ENCODE results near the gene NHS.
"Not testable (repeated sequence)": the region's sequence is repeated elsewhere in the genome, so short reads cannot be mapped to it uniquely, and the experiment has no call there.

The NHS gene

DNA sequence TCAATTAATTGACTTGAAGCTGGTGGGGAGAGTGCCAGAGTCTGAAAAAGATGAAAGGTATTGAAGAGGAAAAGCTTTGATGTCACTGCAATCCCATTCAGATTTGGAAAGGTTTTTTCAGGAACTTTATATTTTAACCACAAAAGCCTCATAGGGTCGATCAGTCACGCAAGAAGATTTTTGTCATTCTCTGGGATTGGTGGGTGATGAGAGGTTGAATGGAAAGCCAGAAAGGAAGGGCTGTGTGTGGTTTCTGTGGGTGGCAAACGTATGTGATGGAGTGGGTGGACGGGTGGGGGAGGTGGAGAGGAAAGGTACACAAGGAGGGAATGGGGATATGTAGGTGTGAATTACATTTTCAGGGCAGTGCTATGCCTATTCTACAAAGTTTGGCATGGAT lies 188.5 kb downstream of the NHS start:
- Histone ChIP-seq H3K27me3 (no peaks in the 10 kb centered on the region), H3K4me3 (ENCODE audit: low read depth, low read length) (no peak overlapping the region), H3K36me3 (no peaks in the 10 kb centered on the region), H3K4me1 (no peaks in the 10 kb centered on the region), H3K9me3 (no peaks in the 10 kb centered on the region)
- TF ChIP-seq, protein P1, sequence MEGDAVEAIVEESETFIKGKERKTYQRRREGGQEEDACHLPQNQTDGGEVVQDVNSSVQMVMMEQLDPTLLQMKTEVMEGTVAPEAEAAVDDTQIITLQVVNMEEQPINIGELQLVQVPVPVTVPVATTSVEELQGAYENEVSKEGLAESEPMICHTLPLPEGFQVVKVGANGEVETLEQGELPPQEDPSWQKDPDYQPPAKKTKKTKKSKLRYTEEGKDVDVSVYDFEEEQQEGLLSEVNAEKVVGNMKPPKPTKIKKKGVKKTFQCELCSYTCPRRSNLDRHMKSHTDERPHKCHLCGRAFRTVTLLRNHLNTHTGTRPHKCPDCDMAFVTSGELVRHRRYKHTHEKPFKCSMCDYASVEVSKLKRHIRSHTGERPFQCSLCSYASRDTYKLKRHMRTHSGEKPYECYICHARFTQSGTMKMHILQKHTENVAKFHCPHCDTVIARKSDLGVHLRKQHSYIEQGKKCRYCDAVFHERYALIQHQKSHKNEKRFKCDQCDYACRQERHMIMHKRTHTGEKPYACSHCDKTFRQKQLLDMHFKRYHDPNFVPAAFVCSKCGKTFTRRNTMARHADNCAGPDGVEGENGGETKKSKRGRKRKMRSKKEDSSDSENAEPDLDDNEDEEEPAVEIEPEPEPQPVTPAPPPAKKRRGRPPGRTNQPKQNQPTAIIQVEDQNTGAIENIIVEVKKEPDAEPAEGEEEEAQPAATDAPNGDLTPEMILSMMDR (IDR thresholded peaks at IDR 0.05; ENCODE audit: low read depth, low read length): no peak
- DNase-seq: no peak

DNA sequence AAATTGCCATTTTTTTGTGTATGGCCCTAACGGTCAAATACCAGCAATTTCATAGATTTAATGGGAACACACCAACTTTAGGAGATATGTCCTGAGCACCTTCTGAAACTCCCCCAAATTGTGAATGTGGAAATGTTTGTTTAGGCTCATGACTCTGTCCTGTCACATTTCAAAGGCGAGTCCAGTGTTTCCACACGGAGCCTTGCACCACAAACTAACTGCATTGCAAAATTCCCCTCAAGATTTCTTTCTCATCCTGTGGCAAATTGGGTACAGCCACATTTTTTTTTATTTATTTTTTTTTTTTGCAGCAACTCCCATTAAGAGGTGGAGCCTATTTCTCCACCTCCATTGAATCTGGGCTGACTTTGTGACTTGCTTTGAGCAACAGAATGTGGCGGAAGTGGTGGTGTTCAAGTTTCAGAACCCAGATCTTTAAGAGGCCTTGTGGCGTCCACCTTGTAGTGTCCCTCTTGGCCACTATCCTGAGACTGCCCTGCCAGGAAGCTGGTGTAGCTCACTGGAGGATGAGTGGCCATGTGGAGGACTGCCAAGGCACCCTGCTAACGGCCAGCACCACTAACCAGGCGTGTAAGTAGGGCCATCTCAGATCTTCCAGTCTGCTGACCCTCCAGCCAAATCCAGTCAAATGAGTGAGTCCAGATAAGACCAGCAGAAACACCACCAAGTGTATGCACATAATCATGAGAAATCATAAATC lies 189.8 kb downstream of the NHS start:
- no peaks in the 10 kb centered on the region for H3K4me1 ChIP-seq
- no peak overlapping the region for H3K4me3 ChIP-seq (ENCODE audit: low read depth, low read length)
- no peaks in the 10 kb centered on the region for H3K36me3 ChIP-seq
- TF ChIP-seq, protein P1 (IDR thresholded peaks at IDR 0.05; ENCODE audit: low read depth, low read length): no peak
- H3K27me3 ChIP-seq: no peaks in the 10 kb centered on the region
- DNase-seq: no peak
- no peaks in the 10 kb centered on the region for H3K9me3 ChIP-seq

DNA sequence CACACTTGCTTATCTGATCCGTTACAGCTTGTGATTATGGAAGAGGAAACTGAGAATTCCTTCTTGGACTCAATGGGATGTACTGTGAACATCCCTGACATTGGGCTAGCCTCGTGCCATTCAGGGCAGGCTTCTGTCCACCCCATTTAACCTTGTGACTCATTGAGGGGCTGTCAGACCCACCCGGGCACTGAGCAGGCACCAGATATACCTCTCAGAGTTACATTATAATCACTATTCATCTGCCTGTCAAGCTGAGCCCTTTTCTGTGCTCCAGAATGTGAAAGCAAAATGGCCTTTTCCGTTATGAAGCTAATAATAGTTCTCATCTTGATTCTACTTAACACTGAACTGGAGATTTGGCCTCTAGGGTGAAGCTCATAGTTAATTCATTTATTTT lies 191.7 kb downstream of the NHS start:
- no peaks in the 10 kb centered on the region for H3K9me3 ChIP-seq
- no peaks in the 10 kb centered on the region for H3K4me1 ChIP-seq
- no peak overlapping the region for H3K4me3 ChIP-seq (ENCODE audit: low read depth, low read length)
- H3K36me3 ChIP-seq: no peaks in the 10 kb centered on the region
- no peak for DNase-seq
- TF ChIP-seq, protein P1 (IDR thresholded peaks at IDR 0.05; ENCODE audit: low read depth, low read length): no peak
- H3K27me3 ChIP-seq: no peaks in the 10 kb centered on the region

DNA sequence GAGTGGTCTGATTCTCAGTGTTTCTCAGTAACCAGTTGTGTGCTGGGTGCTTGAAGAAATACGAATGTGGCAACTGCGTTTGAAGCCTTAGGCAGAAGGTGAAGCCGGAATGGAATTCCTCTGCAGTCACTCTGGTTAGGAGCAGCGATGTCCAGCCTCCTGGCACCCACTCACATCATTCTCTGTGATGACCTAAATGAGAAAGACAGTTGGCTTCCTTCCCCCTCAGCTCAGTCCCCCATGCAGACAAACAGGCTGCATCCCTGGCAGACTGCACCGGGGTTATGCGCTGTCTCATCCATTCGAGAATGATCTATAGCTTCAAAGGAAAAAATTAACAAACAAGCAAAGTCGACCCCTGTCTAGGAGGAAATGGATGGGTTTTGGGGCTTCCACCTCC lies 192.2 kb downstream of the NHS start:
- H3K27me3 ChIP-seq: no peaks in the 10 kb centered on the region
- no peak for DNase-seq
- H3K36me3 ChIP-seq: no peaks in the 10 kb centered on the region
- no peaks in the 10 kb centered on the region for H3K9me3 ChIP-seq
- H3K4me3 ChIP-seq (ENCODE audit: low read depth, low read length): no peak overlapping the region
- no peaks in the 10 kb centered on the region for H3K4me1 ChIP-seq
- TF ChIP-seq, protein P1 (IDR thresholded peaks at IDR 0.05; ENCODE audit: low read depth, low read length): no peak

DNA sequence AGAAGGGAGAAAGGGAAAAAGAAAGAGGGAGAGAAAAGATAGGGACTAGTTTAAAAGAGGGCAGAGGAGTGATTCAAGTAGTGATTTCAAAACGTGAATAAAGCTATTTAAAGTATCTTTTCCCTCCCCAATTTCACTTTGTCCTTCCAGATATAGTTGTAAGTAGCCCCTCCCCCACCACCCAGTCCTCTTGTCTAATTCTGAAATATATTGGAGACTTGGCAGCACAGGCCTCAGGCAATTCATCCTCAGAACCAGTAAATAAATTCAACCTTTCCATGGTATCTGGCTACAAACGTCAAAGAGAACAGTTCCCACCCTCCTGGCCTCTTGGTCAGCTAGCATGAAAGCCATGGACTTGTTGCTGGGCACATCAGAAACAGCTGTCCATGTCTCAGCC lies 192.8 kb downstream of the NHS start:
- TF ChIP-seq, protein P1 (IDR thresholded peaks at IDR 0.05; ENCODE audit: low read depth, low read length): no peak
- DNase-seq: no peak
- Histone ChIP-seq H3K4me1 (no peaks in the 10 kb centered on the region), H3K27me3 (no peaks in the 10 kb centered on the region), H3K36me3 (no peaks in the 10 kb centered on the region), H3K9me3 (no peaks in the 10 kb centered on the region), H3K4me3 (ENCODE audit: low read depth, low read length) (no peak overlapping the region)

DNA sequence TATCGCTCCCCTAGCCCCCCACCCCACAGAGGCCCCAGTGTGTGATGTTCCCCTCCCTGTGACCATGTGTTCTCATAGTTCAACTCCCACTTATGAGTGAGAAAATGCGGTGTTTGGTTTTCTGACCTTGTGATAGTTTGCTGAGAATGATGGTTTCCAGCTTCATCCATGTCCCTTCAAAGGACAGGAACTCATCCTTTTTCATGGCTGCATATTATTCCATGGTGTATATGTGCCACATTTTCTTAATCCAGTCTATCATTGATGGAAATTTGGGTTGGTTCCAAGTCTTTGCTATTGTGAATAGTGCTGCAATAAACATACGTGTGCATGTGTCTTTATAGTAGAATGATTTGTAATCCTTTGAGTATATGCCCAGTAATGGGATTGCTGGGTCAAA lies 193.8 kb downstream of the NHS start:
- not testable (repeated sequence) for H3K4me1 ChIP-seq; H3K36me3 ChIP-seq; H3K4me3 ChIP-seq (ENCODE audit: low read depth, low read length); DNase-seq; H3K9me3 ChIP-seq; H3K27me3 ChIP-seq

All from BE2C (cell line).